ENCODE data around the gene LY6G6F. TPM values are rescaled to one million over a fixed set of nuclear protein-coding genes. Genes with fewer than 3 reads are reported as not detected.

Gene LY6G6F
- polyA plus RNA-seq, 1 experiment = not detected

GRCh38 chr6:31727717-31728671 is 21.3 kb downstream of the LY6G6F start:
- DNase-seq (ENCODE audit: low read depth, low spot score) = no peak
- H3K27me3 ChIP-seq (ENCODE audit: control insufficient read depth, insufficient read depth, low read length) = no peaks in the 10 kb centered on the region
- H3K4me3 ChIP-seq (ENCODE audit: low read depth, low read length) = peak overlapping the region; percentile 90
- no peak overlapping the region for H3K27ac ChIP-seq (ENCODE audit: low read depth, low read length)
- CTCF ChIA-PET = interaction anchor here (2.8 kb wide), 1 partner anchor 103 kb away, joined by 11 read pairs; no protein-coding TSS in a partner anchor
- peaks cover 4% of the 10 kb centered on the region; the same call in 1 of the 2 replicates for H3K9me3 ChIP-seq (ENCODE audit: control insufficient read depth, insufficient read depth, low read length)
- no peak for TF ChIP-seq CTCF (IDR thresholded peaks at IDR 0.05; ENCODE audit: low read depth, low read length)
- POLR2A ChIA-PET = interaction anchor here (0.6 kb wide), 1 partner anchor 43 kb away, joined by 4 read pairs; no protein-coding TSS in a partner anchor

GRCh38 chr6:31728767-31729514 is 22.3 kb downstream of the LY6G6F start, which contains the start of gene DDAH2:
Gene DDAH2 (minus strand): TSS chr6:31729299. CDS start chr6:31729161, 138 bp downstream.
- peak within 1 kb of the TSS; percentile 90 for H3K4me3 ChIP-seq (ENCODE audit: low read depth, low read length)
- H3K27me3 ChIP-seq (ENCODE audit: control insufficient read depth, insufficient read depth, low read length) = no peaks in the 10 kb centered on the region
- POLR2A ChIA-PET = interaction anchor here (0.5 to 1.4 kb wide), 5 partner anchors 11 to 99 kb away, joined by 3 to 8 read pairs (median 3); partner anchors contain the start of genes HSPA1A, HSPA1B, HSPA1L and LSM2
- no peak for DNase-seq (ENCODE audit: low read depth, low spot score)
- H3K9me3 ChIP-seq (ENCODE audit: control insufficient read depth, insufficient read depth, low read length) = peaks cover 4% of the 10 kb centered on the region; the same call in 1 of the 2 replicates
- H3K27ac ChIP-seq (ENCODE audit: low read depth, low read length) = peak within 1 kb of the TSS; percentile 90
- CTCF ChIA-PET = interaction anchor here (0.6 to 2.8 kb wide), 7 partner anchors 10 to 223 kb away, joined by 3 to 11 read pairs (median 4); partner anchors contain the start of gene MSH5
- TF ChIP-seq CTCF (IDR thresholded peaks at IDR 0.05; ENCODE audit: low read depth, low read length) = no peak

GRCh38 chr6:31729515-31729978 is 22.9 kb downstream of the LY6G6F start:
- no peaks in the 10 kb centered on the region for H3K27me3 ChIP-seq (ENCODE audit: control insufficient read depth, insufficient read depth, low read length)
- TF ChIP-seq CTCF (IDR thresholded peaks at IDR 0.05; ENCODE audit: low read depth, low read length) = peak; percentile 52
- peaks cover 4% of the 10 kb centered on the region; the same call in 1 of the 2 replicates for H3K9me3 ChIP-seq (ENCODE audit: control insufficient read depth, insufficient read depth, low read length)
- ChIA-PET POLR2A (interaction anchor here (0.5 to 1.4 kb wide), 5 partner anchors 10 to 98 kb away, joined by 3 to 8 read pairs (median 3); partner anchors contain the start of genes HSPA1A, HSPA1B, HSPA1L and LSM2), CTCF (interaction anchor here (0.5 to 2.8 kb wide), 12 partner anchors 9 to 222 kb away, joined by 3 to 11 read pairs (median 4); partner anchors contain the start of gene MSH5)
- H3K27ac ChIP-seq (ENCODE audit: low read depth, low read length) = peak overlapping the region; percentile 90
- DNase-seq (ENCODE audit: low read depth, low spot score) = peak; percentile 51
- H3K4me3 ChIP-seq (ENCODE audit: low read depth, low read length) = peak overlapping the region; percentile 90

GRCh38 chr6:31729979-31730630 is 23.4 kb downstream of the LY6G6F start:
- H3K4me3 ChIP-seq (ENCODE audit: low read depth, low read length) = peak overlapping the region; percentile 90
- peaks cover 4% of the 10 kb centered on the region; the same call in 1 of the 2 replicates for H3K9me3 ChIP-seq (ENCODE audit: control insufficient read depth, insufficient read depth, low read length)
- peak; percentile 75 for DNase-seq (ENCODE audit: low read depth, low spot score)
- CTCF ChIA-PET = interaction anchor here (0.5 to 2.8 kb wide), 13 partner anchors 9 to 222 kb away, joined by 3 to 11 read pairs (median 4); partner anchors contain the start of gene MSH5
- H3K27ac ChIP-seq (ENCODE audit: low read depth, low read length) = peak overlapping the region; percentile 90
- no peaks in the 10 kb centered on the region for H3K27me3 ChIP-seq (ENCODE audit: control insufficient read depth, insufficient read depth, low read length)
- POLR2A ChIA-PET = interaction anchor here (0.9 to 1.5 kb wide), 5 partner anchors 10 to 97 kb away, joined by 3 to 8 read pairs (median 4); partner anchors contain the start of genes HSPA1A, HSPA1B, HSPA1L and LSM2
- no peak for TF ChIP-seq CTCF (IDR thresholded peaks at IDR 0.05; ENCODE audit: low read depth, low read length)
